Osteoblast (primary cell): ENCODE data around the gene NAPSA. TPM values are rescaled to one million over a fixed set of nuclear protein-coding genes. Genes with fewer than 3 reads are reported as not detected.

Experiments
- DNase-seq: peaks from one replicate; pipeline ENCODE4 v3.0.0; 2011; ENCODE audit warnings: low spot score, mixed read lengths; ENCODE audit not compliant: insufficient read length; ENCODE audit errors: missing footprints
- H2AFZ ChIP-seq: 2 replicates; pipeline ENCODE4 v1.6.0; 2011; ENCODE audit warnings: mild to moderate bottlenecking, low read length
- H3K27ac ChIP-seq: 2 replicates; pipeline ENCODE4 v1.5.1; 2011; ENCODE audit warnings: mild to moderate bottlenecking, low read depth, low read length, moderate library complexity
- H3K27me3 ChIP-seq: 2 replicates; pipeline ENCODE4 v1.6.0; 2012; ENCODE audit warnings: mild to moderate bottlenecking, control low read depth, inconsistent platforms, low read length, moderate library complexity; ENCODE audit not compliant: insufficient read depth
- H3K36me3 ChIP-seq: 2 replicates; pipeline ENCODE4 v1.5.1; 2011; ENCODE audit warnings: mild to moderate bottlenecking, low read length, control low read depth, moderate library complexity; ENCODE audit not compliant: insufficient read depth
- H3K4me1 ChIP-seq: 2 replicates; pipeline ENCODE4 v1.5.1; 2011; ENCODE audit warnings: mild to moderate bottlenecking, low read length, control low read depth, moderate library complexity; ENCODE audit not compliant: insufficient read depth
- H3K4me2 ChIP-seq: 2 replicates; pipeline ENCODE4 v1.6.0; 2011; ENCODE audit warnings: mild to moderate bottlenecking, low read length; ENCODE audit not compliant: insufficient read depth
- H3K4me3 ChIP-seq: fragments of 200-600 bp; sonication (generic); 3 replicates; pipeline ENCODE4 v1.5.1; 2012; ENCODE audit warnings: mild to moderate bottlenecking, low read length, inconsistent platforms; ENCODE audit not compliant: insufficient read depth
- H3K79me2 ChIP-seq: 2 replicates; pipeline ENCODE4 v1.6.0; 2012; ENCODE audit warnings: mild to moderate bottlenecking, low read length, control low read depth, inconsistent platforms; ENCODE audit not compliant: insufficient read depth
- H3K9me3 ChIP-seq: 2 replicates; pipeline ENCODE4 v1.5.1; 2011; ENCODE audit warnings: low read depth, low read length, control low read depth
- H4K20me1 ChIP-seq: 2 replicates; pipeline ENCODE4 v1.6.0; 2012; ENCODE audit warnings: mild to moderate bottlenecking, low read length, control low read depth; ENCODE audit not compliant: insufficient read depth
- total RNA-seq: library from RNA; depleted of rRNA; stranded (reverse); fragments of >200 nt; gene quantifications from 2 replicates; pipeline ENCODE4 v1.2.3, GENCODE V29; 2012
- TF ChIP-seq, protein P1 (sequence below): IDR thresholded peaks from 2 replicates; pipeline ENCODE4 v1.5.1; 2011; ENCODE audit warnings: mild to moderate bottlenecking, low read depth, low read length, moderate library complexity; ENCODE audit errors: extremely low read depth

Gene NAPSA
- total RNA-seq, 1 donor: under 0.01 TPM

- TF ChIP-seq, protein P1, sequence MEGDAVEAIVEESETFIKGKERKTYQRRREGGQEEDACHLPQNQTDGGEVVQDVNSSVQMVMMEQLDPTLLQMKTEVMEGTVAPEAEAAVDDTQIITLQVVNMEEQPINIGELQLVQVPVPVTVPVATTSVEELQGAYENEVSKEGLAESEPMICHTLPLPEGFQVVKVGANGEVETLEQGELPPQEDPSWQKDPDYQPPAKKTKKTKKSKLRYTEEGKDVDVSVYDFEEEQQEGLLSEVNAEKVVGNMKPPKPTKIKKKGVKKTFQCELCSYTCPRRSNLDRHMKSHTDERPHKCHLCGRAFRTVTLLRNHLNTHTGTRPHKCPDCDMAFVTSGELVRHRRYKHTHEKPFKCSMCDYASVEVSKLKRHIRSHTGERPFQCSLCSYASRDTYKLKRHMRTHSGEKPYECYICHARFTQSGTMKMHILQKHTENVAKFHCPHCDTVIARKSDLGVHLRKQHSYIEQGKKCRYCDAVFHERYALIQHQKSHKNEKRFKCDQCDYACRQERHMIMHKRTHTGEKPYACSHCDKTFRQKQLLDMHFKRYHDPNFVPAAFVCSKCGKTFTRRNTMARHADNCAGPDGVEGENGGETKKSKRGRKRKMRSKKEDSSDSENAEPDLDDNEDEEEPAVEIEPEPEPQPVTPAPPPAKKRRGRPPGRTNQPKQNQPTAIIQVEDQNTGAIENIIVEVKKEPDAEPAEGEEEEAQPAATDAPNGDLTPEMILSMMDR: no peak
- no peak overlapping the region for H3K4me3 ChIP-seq
- no peaks in the 10 kb centered on the region for H3K79me2 ChIP-seq
- H3K4me1 ChIP-seq: no peaks in the 10 kb centered on the region
- H3K27ac ChIP-seq: no peak overlapping the region
- no peak for DNase-seq
- H4K20me1 ChIP-seq: no peaks in the 10 kb centered on the region
- no peaks in the 10 kb centered on the region for H3K36me3 ChIP-seq
- no peak overlapping the region for H3K4me2 ChIP-seq
- no peak overlapping the region for H2AFZ ChIP-seq
- H3K27me3 ChIP-seq: no peaks in the 10 kb centered on the region
- H3K9me3 ChIP-seq: no peaks in the 10 kb centered on the region
These were observed 4.0 kb downstream of the NAPSA start for GRCh38 chr19:50361290-50362029.

- Histone ChIP-seq H2AFZ (no peak overlapping the region), H3K4me3 (no peak overlapping the region), H3K9me3 (no peaks in the 10 kb centered on the region)
These were observed 6.1 kb downstream of the NAPSA start for GRCh38 chr19:50359328-50359818.

GRCh38 chr19:50358483-50359327 is 6.7 kb downstream of the NAPSA start:
- peak; percentile 93 for DNase-seq
- Histone ChIP-seq H2AFZ (peak overlapping the region; percentile 98), H3K79me2 (no peaks in the 10 kb centered on the region)

More at GRCh38 chr19:50359328-50359818, 6.1 kb downstream of the NAPSA start:
- no peaks in the 10 kb centered on the region for H3K79me2 ChIP-seq
- H3K4me1 ChIP-seq: no peaks in the 10 kb centered on the region
- no peaks in the 10 kb centered on the region for H3K27me3 ChIP-seq
- H3K27ac ChIP-seq: no peak overlapping the region
- DNase-seq: no peak
- no peaks in the 10 kb centered on the region for H4K20me1 ChIP-seq
- no peaks in the 10 kb centered on the region for H3K36me3 ChIP-seq
- TF ChIP-seq, protein P1: no peak
- no peak overlapping the region for H3K4me2 ChIP-seq

More at GRCh38 chr19:50358483-50359327, 6.7 kb downstream of the NAPSA start:
- Histone ChIP-seq H3K4me1 (no peaks in the 10 kb centered on the region), H4K20me1 (no peaks in the 10 kb centered on the region), H3K4me2 (peak overlapping the region; percentile 91), H3K9me3 (no peaks in the 10 kb centered on the region), H3K36me3 (no peaks in the 10 kb centered on the region), H3K4me3 (peak overlapping the region; percentile 71), H3K27ac (no peak overlapping the region), H3K27me3 (no peaks in the 10 kb centered on the region)
- TF ChIP-seq, protein P1: no peak
